Fibroblast of skin of scalp (primary cell): ENCODE results near the gene CCDC57.

Experiments used
- DNase-seq: peaks from one replicate; pipeline ENCODE4 v3.0.0-alpha.2; 2013

The CCDC57 gene

DNA sequence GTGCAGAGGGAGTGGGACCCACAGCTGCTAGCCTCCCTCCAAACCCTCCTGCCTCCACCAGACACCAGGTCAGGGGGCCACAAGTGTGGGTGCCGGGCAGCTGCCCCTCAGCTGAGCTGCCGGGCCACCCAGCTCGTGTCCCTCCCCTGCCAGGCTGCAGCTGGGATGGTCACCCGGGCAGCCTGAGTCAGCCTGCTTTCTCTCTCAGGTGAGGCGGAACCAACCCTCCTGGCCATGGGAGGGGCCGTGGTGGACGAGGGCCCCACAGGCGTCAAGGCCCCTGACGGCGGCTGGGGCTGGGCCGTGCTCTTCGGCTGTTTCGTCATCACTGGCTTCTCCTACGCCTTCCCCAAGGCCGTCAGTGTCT lies 23.1 kb upstream of the CCDC57 start:
- DNase-seq: no peak

DNA sequence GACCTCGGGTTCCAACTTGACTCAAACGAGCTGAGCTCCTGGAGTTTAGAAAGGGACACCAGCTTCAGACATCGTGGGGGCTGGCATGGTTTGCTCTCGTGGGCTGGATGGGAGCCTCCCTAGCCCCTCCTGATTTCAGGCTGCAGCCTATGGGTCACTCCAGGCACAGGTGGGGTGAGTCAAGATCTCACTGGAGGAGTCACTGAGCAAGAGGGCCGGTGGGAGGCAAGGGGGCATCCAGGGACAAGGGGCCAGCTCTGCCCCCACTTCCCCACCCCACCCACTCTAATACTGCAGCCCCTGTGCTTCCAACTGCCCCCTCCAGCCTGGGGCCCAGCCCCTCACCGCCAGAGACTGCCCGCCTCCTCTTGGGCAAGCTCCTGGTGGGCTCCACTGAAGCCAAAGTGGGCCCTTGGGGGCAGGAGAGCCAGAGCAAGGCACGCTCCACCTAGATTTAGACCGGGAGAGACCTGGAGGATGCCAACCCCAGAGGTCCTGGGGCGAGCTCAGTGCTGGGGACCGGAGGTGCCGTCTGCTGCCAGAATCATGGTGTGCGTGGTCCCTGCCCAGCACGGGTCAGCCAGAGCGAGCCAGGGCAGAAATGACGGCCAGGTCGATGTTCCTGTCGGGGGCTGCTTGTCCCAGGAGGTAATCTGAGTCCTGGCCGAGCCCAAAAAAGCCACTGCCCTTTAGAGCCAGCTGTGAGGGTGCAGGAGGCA lies 22.6 kb upstream of the CCDC57 start:
- no peak for DNase-seq

DNA sequence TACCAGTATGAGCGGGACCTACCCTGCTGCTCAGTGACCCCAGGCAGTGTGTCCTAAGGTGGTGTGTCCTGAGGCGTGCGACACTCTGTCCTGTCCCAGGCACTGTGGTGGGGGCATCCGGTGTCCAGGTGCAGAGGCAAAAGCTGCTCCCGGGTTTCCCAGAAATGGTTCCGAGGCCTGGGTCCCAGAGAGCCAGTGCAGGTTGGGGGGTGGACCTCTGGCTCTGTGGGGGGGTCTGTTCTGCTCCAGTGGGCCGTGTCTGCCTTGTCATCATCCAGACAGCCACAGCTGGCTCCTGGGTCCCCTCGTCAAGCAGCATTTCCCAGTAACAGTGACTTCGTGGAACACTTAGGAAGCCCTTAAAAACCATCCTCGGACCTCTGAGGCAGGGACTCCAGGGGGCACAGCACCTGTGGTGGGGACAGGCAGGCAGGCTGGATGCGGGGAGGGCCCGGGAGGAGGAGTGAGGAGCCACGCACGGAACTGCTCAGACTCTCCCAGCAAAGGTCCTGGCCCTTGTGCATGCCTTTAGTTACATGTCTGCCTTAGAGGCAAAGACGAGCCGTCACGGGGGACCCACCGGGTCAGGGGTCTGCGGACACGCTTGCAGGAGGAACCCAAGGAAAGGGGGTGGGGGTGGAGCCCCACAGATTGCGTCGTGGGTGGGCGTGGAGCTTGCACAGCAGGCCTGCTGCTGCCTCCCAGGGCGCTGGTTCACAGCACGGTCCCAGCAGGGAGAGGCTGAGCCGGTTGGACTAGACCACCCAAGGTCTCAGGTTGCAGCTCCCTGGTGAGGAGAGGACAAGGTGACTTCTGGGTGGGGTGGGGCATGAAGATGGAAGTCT lies 21.8 kb upstream of the CCDC57 start:
- DNase-seq: peak; percentile 32

DNA sequence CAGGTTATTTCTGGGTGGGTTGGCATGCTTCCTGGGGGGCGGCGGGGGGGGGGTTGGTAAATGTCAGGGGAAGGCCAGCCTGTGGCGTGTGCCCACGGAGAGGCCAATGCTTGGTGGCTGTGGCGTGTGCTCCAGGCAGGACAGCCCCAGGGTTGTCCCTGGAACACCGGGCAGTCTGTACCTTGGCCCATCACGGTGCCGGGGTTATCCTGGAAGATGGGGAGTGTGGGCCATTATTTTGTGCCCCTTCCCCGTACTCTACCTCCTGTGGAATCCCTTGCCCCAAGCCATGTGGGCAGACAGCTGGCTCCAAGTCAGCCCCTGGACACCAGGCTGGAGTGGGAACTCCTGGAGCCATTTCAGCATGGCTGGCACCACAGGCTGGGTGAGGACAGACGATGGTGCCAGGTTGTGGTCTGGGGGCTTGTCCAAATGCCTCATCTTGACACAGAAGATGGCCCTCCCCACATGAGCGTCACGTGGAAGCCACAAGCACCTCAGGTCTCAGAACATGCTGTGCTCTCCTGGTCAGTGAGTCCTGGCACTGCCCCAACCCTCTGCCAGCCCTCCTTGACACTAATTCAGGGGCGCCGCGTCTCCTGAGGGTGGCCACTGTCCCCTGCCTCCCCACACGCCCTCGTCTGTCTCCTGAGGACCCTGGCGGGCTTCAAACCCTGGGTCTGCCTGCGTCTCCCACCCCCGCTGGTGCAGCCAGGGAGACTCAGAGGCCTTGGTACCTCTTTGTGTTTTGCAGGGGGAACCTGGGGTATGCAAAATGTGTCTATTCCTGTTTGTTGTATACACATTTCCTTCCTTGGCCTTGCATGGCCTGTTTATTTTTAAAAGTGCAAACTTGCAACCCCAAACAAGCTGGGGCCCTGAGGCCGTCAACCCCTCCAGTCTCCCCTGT lies 20.5 kb upstream of the CCDC57 start:
- no peak for DNase-seq

DNA sequence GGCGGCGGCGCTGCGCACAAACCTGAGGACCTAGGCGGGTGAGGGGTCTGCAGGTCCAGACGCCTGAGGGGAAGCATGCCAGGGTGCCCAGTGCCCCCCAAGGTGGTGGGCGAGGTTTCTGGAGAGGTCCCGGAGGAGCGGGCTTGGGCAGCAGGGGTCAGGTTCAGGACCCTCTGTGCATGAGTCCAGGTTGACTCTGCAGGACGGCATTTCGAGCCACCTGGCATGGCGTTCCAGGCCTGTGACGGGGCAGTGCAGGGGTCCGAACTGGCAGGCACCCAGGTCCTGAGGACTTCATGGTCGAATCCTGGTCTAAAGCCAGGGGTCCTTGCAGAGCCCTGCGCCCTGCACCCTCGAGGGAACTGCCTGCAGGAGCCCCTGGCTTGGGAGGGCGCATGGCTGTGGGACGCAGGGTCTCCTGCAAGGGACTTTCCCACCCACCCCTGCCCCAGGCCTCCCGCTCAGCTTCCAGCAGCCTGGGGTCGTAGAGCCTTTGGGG lies 19.7 kb upstream of the CCDC57 start:
- no peak for DNase-seq

- peak; percentile 24 for DNase-seq
Observed at GRCh38 chr17:82231562-82232321, 19.1 kb upstream of the CCDC57 start.

- DNase-seq: no peak
Observed at GRCh38 chr17:82231312-82231561, 18.6 kb upstream of the CCDC57 start.

DNA sequence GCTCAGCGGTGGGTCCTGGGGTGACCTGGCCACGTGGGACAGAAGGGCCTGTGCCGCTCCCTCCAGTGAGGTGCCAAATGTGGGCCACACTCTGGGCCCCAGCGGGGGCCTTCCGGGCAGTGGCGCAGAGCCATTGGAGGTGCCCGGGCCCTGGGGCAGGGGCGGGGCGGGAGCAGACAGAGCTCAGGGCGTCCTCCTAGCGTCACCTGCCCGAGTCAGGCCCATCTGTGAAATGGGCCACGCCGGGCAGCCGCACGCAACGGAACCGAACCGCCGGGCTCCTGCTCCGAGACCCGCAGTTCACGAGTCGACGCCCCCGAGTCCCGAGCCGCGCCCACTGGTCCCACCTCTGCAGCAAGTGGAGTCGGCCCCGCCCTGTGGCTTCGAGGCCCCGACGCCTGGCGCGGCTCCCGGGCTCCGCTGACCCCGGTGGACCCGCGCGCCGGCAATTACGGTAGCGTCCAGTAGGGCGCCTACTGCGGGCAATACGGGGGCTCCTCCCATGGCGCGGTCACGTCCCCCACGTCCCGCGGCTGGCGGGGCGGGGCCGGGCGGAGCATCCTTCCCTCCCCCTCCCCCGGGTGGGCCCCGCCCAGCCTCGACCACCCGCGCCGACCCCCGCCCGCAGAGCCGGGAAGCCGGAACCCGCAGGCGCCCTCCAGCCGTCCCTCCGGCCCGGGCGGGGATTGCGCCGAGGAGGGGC lies 18.1 kb upstream of the CCDC57 start:
- peak; percentile 93 for DNase-seq

- DNase-seq: peak; percentile 26
Observed at GRCh38 chr17:82229698-82230608, 17.3 kb upstream of the CCDC57 start.

DNA sequence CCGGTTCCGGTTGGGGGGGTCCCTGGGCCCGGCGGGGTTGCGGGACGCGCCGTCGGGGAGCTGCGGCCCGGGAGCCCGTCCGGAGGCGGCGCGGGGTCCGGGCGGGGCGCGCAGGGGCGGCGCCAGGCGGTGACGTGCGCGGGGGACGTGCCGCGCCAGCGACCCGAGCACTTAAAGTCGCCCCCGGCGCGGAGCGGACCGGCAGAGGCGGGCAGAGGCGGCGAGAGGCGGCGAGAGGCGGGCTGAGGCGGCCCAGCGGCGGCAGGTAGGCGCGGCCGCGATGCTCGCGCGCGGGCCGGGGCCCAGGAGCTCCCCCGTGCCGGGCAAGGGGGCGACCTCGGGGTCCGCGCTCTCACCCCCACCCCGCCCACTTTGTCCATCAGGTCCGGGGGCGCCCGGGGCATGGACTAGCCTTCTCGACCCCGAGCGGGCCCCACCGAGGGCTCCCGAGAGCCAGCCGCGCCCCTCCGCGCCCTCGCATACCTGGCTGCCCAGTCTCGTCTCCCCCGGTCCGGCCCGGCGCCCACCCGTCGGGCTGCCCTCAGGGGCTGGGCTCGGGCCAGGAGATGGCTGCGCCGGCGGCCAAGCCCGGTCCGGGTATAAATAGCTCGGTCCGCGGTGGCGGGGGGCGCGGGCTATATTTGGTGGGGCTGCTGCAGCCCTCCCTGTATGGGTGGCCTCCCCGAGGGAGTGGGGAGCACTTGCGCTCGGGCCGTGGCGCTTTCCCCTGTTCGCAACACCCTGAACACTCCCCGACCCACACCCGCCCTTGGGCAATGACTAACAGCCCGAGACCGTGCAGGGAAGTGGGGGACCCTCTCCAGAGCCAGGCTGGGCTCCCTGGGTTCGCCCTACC lies 16.4 kb upstream of the CCDC57 start, which contains the start of gene SLC16A3:
SLC16A3 (plus strand) TSS at position 201 of the 856 bp plus-strand sequence. CDS start 6,967 bp downstream, outside the sequence.
- peak; percentile 85 for DNase-seq

DNA sequence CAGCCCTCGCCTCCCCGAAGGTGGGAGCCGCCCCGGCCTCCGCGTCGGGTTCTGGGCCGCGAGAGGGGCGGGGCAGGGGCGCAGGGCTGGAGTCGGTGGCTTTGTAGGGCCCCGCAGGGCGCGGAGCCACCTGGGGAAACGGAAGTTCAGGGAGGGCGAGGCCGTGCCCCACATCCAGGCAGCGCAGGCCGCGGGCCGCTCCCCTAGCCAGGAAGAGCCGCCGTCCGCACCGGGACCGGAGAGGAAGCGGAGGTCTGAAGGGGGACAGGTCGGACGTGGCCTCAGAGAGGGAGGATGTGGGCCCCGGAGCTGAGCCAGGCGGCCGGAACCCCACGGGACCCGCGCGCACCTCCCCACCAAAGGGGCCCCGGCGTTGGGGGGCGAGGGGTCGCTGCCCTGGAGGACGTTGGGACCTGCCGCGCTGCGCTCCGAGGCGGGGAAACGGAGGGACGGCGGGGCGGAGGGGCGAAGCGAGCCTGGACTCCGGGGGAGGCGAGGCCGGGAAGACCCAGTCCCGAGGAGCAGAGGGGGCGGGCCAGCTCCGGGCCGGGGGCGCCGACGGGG lies 15.7 kb upstream of the CCDC57 start:
- DNase-seq: peak; percentile 12

DNA sequence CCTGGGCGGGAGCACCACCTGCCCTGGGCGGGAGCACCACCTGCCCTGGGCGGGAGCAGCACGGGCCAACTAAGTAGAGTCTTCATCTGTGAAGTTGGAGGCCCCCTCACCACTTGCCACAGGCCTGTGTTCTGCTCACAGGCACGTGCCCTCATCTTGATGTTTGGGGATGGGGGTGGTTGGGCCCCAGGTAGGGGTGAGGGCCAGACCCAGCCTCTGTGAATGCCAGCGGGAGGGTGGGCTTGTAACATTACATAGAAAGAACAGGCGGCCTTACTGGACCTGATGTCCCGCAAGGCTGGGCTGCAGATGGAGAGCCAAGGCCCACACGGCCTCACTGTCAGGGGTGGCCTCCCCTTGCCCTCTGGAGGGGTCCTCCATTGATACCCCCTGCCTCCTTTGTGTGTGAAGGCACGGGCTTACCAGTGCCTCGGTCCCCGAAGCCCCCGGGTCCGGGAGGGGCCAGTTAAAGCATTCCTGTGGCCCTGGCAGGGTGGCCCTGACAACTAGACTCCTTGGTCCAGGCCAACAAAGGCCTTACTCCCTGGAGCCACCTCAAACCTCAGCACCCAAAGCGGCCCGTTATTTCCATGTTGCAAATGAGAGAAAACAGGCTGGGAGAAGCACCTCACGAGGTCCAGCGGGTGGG lies 15.1 kb upstream of the CCDC57 start:
- DNase-seq: no peak

GRCh38 chr17:82226809-82227628 lies 14.4 kb upstream of the CCDC57 start:
- no peak for DNase-seq

DNA sequence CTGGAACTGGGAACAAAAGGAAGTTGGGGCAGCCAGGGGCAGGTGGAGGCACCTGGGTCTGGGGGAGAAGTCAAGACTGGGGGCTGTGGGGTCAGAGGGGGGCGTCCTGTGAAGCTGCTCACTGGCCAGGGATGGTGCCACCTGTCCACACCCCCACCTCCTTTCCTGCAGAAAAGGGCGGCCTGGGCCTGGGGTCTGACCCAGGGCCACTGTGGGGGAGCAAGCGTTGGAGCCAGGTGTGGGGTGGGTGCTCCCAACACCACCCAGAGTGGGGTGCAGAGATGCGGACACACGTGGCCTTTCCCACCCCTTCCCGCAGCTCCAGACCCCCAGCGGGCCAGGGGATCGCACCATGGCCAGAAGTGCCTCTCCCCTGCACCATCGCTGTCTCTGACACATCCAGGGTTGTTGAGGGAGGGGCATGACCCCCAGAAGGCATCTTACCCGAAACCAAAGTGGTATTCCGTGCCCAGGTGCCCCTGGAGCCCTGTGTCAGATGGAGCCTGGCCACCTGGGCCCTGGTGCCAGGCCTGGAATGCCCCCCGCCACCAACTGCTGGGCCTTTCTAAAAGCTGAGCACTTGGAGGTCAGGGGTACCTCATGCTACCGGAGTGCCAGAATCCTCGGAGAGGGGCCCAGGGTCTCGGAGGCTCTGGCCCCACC lies 13.6 kb upstream of the CCDC57 start:
- DNase-seq: no peak

DNA sequence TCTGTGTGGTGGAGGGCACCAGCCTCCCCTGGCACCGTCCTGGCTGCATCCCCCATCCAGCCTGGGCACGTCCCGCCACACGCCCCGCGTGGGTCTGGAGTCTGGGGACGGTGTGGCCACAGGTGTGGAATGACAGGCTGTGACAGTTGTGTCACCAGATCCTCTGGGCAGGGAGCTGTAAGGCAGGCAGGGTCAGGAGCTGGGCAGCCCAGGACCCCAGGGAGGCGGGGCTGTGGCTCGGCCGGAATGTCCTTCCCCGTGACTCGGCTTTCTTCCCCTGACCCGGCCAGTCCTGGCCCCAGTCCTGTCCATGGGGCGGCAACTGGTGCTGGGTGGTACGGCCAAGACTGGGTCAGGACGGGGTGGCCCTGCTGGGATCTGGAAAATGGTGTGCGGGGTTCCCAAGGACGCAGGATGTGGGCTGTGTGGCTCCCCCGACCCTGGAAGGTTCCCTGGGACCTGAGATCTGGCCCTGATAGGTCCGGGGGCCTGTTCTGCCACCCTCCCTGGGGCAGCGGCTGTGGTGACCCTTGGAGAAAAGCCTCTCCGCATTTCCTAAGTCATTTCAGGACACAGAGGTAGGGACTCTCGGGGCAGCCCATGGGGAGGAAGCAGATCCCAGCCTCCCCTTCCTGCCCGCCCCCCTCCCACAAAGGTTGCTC lies 12.9 kb upstream of the CCDC57 start:
- no peak for DNase-seq

DNA sequence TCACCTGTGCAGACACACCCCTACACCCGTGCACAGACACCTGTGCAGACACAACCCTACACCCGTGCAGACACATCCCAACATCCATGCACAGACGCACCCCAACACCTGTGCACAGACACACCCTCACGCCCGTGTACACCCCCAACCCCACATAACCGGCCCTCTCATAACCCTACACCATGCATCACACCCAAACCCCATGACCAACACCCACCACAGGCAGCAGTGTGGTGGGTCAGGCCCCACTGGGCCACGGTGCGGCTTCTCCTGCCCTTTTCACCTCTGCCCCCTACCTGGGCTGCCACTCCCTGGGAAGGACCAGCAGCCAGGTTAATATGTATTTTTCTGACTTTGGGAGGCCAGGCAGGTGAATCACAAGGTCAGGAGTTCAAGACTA lies 12.0 kb upstream of the CCDC57 start:
- no peak for DNase-seq
